ENCODE measurements around the gene DIDO1. TPM values are rescaled to one million over a fixed set of nuclear protein-coding genes. Genes with fewer than 3 reads are reported as not detected.

Gene DIDO1
- total and polyA plus RNA-seq, 2 of the 13 experiments (the other 11 are each of a cell fraction or from before 2014, with no cell fraction given), result 75.0 to 75.1 TPM

DNA sequence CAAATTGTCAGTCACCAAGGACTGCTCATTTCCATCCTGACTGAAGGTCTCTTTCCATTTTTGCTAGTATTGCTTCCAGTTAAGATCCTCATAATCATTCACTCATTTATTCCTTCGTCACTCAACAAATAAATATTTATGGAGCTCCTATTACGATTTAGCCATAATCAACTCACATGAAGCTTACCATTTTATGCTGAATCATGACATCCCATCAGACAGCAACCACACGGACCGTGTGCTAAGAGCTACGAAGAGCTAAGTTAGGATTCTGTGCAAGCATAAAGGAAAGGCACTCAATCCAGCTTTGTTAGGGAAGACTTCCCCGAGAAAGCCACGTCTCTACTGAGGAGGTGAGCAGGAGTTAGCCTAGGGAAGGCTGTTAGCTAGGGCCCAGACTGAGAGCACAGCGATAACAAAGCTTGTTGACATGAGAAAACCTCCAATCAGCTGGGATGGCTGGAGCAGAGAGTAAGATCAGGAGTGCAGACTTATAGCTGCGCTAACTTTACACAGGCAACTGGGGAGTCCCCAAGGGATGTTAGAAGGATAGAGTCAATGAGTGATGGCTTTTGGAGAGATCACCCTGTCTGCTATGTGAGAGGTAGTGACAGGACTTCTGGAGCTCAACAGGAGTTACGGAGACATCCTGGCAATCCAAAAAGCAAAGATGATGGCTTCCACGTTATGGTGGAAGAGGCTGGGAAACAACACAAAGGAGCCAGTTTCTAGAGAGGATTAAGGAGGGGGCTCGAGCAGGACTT is 9.1 kb upstream of the DIDO1 start:
- peaks cover 94% of the 10 kb centered on the region for H3K79me2 ChIP-seq (ENCODE audit: insufficient read depth, low read length)
- H4K20me1 ChIP-seq (ENCODE audit: insufficient read depth, low read length), result peaks cover 69% of the 10 kb centered on the region
- intact Hi-C loops (cut with micrococcal nuclease; ENCODE audit: unreplicated experiment), result loop anchor here (1.0 to 5.0 kb wide), 2 partner anchors 8 to 33 kb away; no protein-coding TSS in a partner anchor
- ATAC-seq (no peak), FAIRE-seq (no peak), DNase-seq (ENCODE audit: low spot score) (no peak)
- H3K4me2 ChIP-seq (ENCODE audit: low read depth, low read length), result peak overlapping the region; percentile 81
- in situ Hi-C loops (cut with HindIII; ENCODE audit: extremely low pct_ligation_motif_present, low pct_unique_long_range_greater_than_20kb), result no loop called here
- H3K9ac ChIP-seq (ENCODE audit: insufficient read depth, low read depth, low read length), result peak overlapping the region; percentile 97
- peak overlapping the region; percentile 5 to 94 (median 76); a peak in 4 of 6 replicates for H3K4me3 ChIP-seq (replicated peaks in 1 of 3; ENCODE audit: insufficient read depth in 1 of 3, low read depth in 2 of 3, low read length in 3 of 3)
- H3K36me3 ChIP-seq (replicated peaks in 1 of 2; ENCODE audit: control insufficient read depth in 1 of 2, insufficient read depth in 2 of 2, low read length in 2 of 2), result peaks cover 17 to 28% of the 10 kb centered on the region in 2 experiments
- BruUV-seq (replicated peaks), result no TSS peak
- WGBS (ENCODE audit: low lambda C conversion rate), result 90% methylated on average over 12 of the region's 12 CpGs
- H3K27me3 ChIP-seq (ENCODE audit: control insufficient read depth in 1 of 2, insufficient read depth in 2 of 2, low read length in 2 of 2), result no peaks in the 10 kb centered on the region; a peak in 1 of 5 replicates
- ChIA-PET POLR2A (interaction anchor here (0.7 to 7.5 kb wide), 12 partner anchors 8 to 113 kb away, joined by 3 to 205 read pairs (median 4); partner anchors contain the start of genes DIDO1 and SLC17A9), CTCF (ENCODE audit: low intra/inter-chr PET ratio, low total read pairs) (no interaction called here)
- H3K4me1 ChIP-seq (ENCODE audit: insufficient read depth, low read length), result peaks cover 79% of the 10 kb centered on the region
- peak overlapping the region; percentile 4 for H3K27ac ChIP-seq (ENCODE audit: extremely low read length, insufficient read depth, low read length)
- no peaks in the 10 kb centered on the region for H3K9me3 ChIP-seq (ENCODE audit: low read length)
- H2AFZ ChIP-seq (ENCODE audit: low read length), result no peak overlapping the region
- TF ChIP-seq ZNF20 (CRISPR knock-in tag; IDR thresholded peaks at IDR 0.05) (no peak), CBX5 (CRISPR knock-in tag; IDR thresholded peaks at IDR 0.05; ENCODE audit: borderline replicate concordance) (no peak), ONECUT2 (CRISPR knock-in tag; IDR thresholded peaks at IDR 0.05) (no peak), ZBTB20 (CRISPR knock-in tag; IDR thresholded peaks at IDR 0.05; ENCODE audit: borderline replicate concordance, low read depth) (no peak), ZNF709 (CRISPR knock-in tag; IDR thresholded peaks at IDR 0.05) (no peak), U2AF1 (optimal IDR thresholded peaks at IDR 0.05; ENCODE audit: low read depth, low read length) (no peak), KDM5A (IDR thresholded peaks at IDR 0.05; ENCODE audit: borderline replicate concordance, low read length) (no peak), ZNF501 (CRISPR knock-in tag; IDR thresholded peaks at IDR 0.05) (no peak), SOX13 (IDR thresholded peaks at IDR 0.05) (no peak), SOX13 (CRISPR knock-in tag; conservative IDR thresholded peaks at IDR 0.05 in 1 of 2, IDR thresholded peaks at IDR 0.05 in 1 of 2) (no peak), NFE2 (CRISPR knock-in tag; IDR thresholded peaks at IDR 0.05) (peak; percentile 41; the same call in 1 of the 2 replicates), ZNF101 (CRISPR knock-in tag; IDR thresholded peaks at IDR 0.05; ENCODE audit: borderline replicate concordance, low read depth) (no peak), FOXP1 (IDR thresholded peaks at IDR 0.05) (no peak), FOXP1 (CRISPR knock-in tag; IDR thresholded peaks at IDR 0.05) (no peak)
- TF ChIP-seq, protein P1, sequence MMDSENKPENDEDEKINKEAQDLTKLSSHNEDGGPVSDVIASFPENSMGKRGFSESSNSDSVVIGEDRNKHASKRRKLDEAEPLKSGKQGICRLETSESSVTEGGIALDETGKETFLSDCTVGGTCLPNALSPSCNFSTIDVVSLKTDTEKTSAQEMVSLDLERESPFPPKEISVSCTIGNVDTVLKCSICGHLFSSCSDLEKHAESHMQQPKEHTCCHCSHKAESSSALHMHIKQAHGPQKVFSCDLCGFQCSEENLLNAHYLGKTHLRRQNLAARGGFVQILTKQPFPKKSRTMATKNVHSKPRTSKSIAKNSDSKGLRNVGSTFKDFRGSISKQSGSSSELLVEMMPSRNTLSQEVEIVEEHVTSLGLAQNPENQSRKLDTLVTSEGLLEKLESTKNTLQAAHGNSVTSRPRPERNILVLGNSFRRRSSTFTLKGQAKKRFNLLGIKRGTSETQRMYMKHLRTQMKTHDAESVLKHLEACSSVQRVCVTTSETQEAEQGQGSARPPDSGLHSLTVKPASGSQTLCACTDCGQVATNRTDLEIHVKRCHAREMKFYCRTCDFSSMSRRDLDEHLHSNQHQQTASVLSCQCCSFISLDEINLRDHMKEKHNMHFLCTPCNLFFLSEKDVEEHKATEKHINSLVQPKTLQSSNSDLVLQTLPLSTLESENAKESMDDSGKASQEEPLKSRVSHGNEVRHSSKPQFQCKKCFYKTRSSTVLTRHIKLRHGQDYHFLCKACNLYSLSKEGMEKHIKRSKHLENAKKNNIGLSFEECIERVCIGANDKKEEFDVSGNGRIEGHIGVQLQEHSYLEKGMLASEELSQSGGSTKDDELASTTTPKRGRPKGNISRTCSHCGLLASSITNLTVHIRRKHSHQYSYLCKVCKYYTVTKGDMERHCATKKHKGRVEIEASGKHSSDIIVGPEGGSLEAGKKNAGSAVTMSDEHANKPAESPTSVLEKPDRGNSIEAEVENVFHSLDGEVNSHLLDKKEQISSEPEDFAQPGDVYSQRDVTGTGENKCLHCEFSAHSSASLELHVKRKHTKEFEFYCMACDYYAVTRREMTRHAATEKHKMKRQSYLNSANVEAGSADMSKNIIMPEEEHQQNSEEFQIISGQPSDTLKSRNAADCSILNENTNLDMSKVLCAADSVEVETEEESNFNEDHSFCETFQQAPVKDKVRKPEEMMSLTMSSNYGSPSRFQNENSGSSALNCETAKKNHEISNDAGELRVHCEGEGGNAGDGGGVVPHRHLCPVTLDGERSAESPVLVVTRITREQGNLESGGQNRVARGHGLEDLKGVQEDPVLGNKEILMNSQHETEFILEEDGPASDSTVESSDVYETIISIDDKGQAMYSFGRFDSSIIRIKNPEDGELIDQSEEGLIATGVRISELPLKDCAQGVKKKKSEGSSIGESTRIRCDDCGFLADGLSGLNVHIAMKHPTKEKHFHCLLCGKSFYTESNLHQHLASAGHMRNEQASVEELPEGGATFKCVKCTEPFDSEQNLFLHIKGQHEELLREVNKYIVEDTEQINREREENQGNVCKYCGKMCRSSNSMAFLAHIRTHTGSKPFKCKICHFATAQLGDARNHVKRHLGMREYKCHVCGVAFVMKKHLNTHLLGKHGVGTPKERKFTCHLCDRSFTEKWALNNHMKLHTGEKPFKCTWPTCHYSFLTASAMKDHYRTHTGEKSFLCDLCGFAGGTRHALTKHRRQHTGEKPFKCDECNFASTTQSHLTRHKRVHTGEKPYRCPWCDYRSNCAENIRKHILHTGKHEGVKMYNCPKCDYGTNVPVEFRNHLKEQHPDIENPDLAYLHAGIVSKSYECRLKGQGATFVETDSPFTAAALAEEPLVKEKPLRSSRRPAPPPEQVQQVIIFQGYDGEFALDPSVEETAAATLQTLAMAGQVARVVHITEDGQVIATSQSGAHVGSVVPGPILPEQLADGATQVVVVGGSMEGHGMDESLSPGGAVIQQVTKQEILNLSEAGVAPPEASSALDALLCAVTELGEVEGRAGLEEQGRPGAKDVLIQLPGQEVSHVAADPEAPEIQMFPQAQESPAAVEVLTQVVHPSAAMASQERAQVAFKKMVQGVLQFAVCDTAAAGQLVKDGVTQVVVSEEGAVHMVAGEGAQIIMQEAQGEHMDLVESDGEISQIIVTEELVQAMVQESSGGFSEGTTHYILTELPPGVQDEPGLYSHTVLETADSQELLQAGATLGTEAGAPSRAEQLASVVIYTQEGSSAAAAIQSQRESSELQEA (CRISPR knock-in tag; IDR thresholded peaks at IDR 0.05; ENCODE audit: not compliant biosample characterization), result no peak
- TF ChIP-seq, protein P2, sequence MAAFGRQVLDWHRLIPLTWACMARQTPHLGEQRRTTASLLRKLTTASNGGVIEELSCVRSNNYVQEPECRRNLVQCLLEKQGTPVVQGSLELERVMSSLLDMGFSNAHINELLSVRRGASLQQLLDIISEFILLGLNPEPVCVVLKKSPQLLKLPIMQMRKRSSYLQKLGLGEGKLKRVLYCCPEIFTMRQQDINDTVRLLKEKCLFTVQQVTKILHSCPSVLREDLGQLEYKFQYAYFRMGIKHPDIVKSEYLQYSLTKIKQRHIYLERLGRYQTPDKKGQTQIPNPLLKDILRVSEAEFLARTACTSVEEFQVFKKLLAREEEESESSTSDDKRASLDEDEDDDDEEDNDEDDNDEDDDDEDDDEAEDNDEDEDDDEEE (CRISPR knock-in tag; IDR thresholded peaks at IDR 0.05), result no peak

All from HepG2 (cell line).